Amygdala (tissue), 56 donors: ENCODE results near the gene MTUS2.

ENCODE experiments used
- DNase-seq, 56 donors: peaks; one replicate each; lab custom pipeline; 2025; lab: John Stamatoyannopoulos, UW

The MTUS2 gene

GRCh38 chr13:29101409-29101808 is 281.3 kb downstream of the MTUS2 start:
- DNase-seq = no peak

GRCh38 chr13:29101905-29102304 is 281.8 kb downstream of the MTUS2 start:
- DNase-seq = no peak

GRCh38 chr13:29103065-29103800 is 283.1 kb downstream of the MTUS2 start:
- DNase-seq = no peak

- DNase-seq = no peak
Measured at GRCh38 chr13:29104461-29104860, 284.3 kb downstream of the MTUS2 start.

- no peak for DNase-seq
Measured at GRCh38 chr13:29105779-29106178, 285.6 kb downstream of the MTUS2 start.

- DNase-seq = no peak
Measured at GRCh38 chr13:29106651-29107050, 286.5 kb downstream of the MTUS2 start.

- no peak for DNase-seq
Measured at GRCh38 chr13:29108068-29108786, 288.1 kb downstream of the MTUS2 start.

GRCh38 chr13:29109987-29110386 is 289.8 kb downstream of the MTUS2 start:
- DNase-seq = no peak

GRCh38 chr13:29111446-29111845 is 291.3 kb downstream of the MTUS2 start:
- no peak for DNase-seq

GRCh38 chr13:29115842-29116241 is 295.7 kb downstream of the MTUS2 start:
- DNase-seq = no peak

GRCh38 chr13:29117663-29118062 is 297.5 kb downstream of the MTUS2 start:
- DNase-seq = no peak

GRCh38 chr13:29118471-29118870 is 298.3 kb downstream of the MTUS2 start:
- no peak for DNase-seq

- DNase-seq = no peak
Measured at GRCh38 chr13:29125191-29125933, 305.2 kb downstream of the MTUS2 start.

GRCh38 chr13:29125934-29126424 is 305.8 kb downstream of the MTUS2 start:
- DNase-seq = no peak

- DNase-seq = no peak
Measured at GRCh38 chr13:29129616-29130015, 309.5 kb downstream of the MTUS2 start.

- no peak for DNase-seq
Measured at GRCh38 chr13:29131159-29131558, 311.0 kb downstream of the MTUS2 start.

GRCh38 chr13:29131881-29132668 is 311.9 kb downstream of the MTUS2 start:
- no peak for DNase-seq

- DNase-seq = no peak
Measured at GRCh38 chr13:29136341-29136740, 316.2 kb downstream of the MTUS2 start.

- no peak for DNase-seq
Measured at GRCh38 chr13:29137016-29137415, 316.9 kb downstream of the MTUS2 start.

GRCh38 chr13:29137995-29138394 is 317.9 kb downstream of the MTUS2 start:
- no peak for DNase-seq
